HG02840 (cell line): ENCODE measurements around the gene PRKD2.
"Not testable (repeated sequence)": the region's sequence is repeated elsewhere in the genome, so short reads cannot be mapped to it uniquely, and the experiment has no call there.

Experiments used
- ATAC-seq: cut with Tn5 transposase; IDR thresholded peaks from one replicate; pipeline ENCODE4 v1.9.1; 2021; ENCODE audit warnings: mild to moderate bottlenecking, moderate library complexity, moderate number of reproducible peaks; ENCODE audit not compliant: unreplicated experiment, low FRiP score

PRKD2 gene

DNA sequence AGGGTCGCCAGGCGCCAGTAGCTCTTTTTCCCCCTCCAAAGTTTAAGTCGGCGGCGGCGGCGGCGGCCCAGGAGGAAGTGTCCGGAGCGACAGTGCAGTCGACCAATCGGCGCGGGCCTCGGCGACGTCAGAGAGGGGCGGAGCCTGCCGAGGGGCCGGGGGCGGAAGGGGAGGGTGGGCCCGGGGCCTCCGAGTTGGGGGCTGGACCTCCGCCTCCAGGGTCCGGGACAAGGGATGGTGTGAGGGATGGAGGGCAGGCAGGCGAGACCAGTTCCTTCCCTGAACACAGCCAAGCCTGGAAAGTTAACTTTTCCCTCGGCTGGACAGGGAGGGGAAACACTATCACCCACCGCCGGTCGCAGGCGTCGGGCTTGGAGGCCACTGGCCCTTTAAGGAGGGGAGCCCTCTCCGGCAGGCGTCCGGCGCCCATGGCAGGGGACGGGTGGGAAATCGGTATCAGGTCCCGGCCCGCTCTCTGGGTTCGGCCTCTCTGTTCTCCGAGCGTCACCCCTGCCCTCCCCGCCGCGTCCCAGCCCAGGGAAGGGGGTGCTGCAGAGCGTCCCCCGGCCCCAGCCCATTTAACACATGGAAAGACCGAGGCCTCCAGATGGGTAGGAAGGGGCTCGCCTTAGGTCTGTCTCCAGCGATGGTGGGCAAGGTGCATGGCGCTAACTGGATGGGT is at the start of gene PRKD2:
Gene PRKD2, minus strand, starts transcription at position 81 of the 682 bp plus-strand sequence. CDS start 744 bp downstream, outside the sequence.
- ATAC-seq, result no peak

GRCh38 chr19:46764817-46765291 is 47.9 kb upstream of the PRKD2 start:
- ATAC-seq, result no peak

DNA sequence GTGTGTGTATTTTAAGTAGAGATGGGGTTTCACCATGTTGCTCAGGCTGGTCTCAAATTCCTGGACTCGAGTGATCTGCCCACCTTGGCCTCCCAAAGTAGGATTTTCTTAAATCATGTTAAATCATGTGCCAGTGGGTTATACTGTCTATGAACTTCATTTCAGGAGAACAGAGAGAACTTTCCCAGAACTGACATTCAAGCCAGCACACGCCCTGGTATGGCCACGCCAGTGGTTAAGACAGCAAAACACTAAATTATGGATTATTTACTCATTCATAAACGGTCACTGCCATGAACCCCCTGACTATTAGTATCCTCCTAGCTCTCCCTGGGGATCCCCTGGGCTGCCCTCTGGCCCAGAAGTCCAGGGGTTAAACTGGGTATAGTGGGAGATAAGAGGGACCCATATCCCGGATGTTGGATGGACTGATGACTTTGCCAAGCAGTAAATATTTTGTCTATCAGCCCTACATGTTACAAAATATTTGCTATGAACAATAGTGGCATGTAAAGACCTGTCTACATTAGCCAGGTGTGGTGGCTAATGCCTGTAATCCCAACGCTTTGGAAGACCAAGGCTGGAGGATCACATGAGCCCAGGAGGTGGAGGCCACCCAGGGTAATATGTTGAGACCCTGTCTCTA is 45.5 kb upstream of the PRKD2 start:
- no peak for ATAC-seq

DNA sequence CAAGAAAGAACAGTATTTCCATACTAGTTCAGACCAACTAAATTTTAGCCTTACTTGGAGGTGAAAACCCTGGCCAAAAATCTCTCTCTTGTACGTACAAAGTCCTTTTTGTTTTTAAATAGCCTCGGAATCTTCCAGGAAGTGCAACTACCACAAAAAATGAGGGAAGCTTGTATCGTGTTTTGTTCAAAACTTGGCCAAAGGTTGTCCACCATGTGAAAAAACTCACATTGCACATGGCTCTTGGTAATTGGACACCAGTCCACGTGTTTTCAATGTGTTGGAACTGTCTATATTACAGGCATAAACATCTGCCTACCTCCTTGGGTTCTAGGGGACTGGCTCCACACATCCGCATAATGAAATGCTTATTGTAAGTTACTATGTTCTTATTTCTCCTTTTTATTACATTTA is 44.5 kb upstream of the PRKD2 start:
- no peak for ATAC-seq

GRCh38 chr19:46760897-46761296 is 44.0 kb upstream of the PRKD2 start:
- not testable (repeated sequence) for ATAC-seq

- no peak for ATAC-seq
Observed at GRCh38 chr19:46760363-46760762, 43.4 kb upstream of the PRKD2 start.

GRCh38 chr19:46759817-46760333 is 43.0 kb upstream of the PRKD2 start:
- no peak for ATAC-seq

DNA sequence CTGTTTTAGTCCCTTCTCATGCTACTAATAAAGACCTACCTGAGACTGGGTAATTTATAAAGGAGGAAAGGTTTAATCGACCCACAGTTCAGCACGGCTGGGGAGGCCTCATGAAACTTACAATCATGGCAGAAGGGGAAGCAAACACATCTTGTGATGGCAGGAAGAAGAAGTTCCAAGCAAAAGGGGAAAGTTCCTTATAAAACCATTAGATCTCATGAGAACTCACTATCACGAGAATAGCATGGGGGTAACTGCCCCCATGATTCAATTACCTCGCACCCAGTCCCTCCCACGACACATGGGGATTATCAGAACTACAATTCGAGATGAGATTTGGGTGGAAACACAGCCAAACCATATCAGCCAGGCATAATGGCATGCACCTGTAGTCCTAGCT is 42.3 kb upstream of the PRKD2 start:
- no peak for ATAC-seq

- no peak for ATAC-seq
Observed at GRCh38 chr19:46756544-46756888, 39.6 kb upstream of the PRKD2 start.

GRCh38 chr19:46755853-46756543 is 39.1 kb upstream of the PRKD2 start:
- no peak for ATAC-seq

DNA sequence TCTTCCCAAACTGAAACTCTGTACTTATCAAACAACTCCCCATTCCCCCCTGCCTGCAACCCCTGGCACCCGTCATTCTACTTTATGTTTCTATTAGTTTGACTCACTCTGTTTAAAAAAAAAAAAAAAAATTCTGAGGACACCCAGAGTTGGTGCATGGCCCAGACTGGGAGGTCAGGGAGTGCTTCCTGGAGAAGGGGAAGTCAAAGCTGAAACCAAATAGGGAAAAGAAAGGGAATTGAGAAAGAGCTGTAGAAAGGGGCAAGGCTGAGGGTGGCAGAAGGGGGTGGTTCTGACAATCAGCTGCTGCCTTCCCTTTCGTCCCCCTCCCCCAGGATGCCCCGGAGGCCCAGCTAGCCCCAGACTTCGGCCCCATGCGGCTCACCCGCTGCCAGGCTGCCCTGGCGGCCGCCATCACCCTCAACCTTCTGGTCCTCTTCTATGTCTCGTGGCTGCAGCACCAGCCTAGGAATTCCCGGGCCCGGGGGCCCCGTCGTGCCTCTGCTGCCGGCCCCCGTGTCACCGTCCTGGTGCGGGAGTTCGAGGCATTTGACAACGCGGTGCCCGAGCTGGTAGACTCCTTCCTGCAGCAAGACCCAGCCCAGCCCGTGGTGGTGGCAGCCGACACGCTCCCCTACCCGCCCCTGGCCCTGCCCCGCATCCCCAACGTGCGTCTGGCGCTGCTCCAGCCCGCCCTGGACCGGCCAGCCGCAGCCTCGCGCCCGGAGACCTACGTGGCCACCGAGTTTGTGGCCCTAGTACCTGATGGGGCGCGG is 38.4 kb upstream of the PRKD2 start:
- no peak for ATAC-seq

DNA sequence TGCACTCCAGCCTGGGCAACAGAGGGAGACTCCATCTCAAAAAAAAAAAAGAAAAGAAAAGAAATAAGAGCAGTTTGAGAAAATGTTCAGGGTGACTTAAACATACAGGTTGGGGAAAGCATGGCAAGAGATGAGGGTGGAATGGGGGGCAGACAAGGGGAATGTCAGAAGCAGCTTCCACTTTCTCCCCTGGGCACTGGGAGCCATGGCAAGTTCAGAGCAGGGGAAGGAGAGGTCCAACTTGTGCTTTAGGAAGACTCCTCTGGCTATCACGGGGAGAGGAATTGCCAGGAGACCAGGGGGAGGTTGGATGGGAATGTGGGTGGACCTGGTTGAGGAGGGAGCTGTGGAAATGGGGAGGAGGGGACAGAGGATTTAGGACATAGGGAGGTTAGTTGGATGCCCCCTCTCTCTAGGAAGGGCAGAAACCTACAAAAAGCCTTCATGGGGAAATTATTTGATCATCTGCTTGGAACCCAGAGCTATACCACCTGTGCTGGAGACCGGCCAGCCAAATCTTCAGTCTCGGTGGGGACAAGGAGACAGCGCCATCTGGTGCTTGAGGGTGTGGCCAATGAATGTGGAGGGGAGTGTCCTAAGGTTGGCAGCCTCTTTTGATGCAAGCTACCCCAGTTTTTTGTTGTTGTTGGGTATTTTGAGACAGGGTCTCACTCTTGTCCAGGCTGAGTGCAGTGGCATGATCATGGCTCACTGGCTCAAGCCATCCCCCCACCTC is 36.7 kb upstream of the PRKD2 start:
- no peak for ATAC-seq

DNA sequence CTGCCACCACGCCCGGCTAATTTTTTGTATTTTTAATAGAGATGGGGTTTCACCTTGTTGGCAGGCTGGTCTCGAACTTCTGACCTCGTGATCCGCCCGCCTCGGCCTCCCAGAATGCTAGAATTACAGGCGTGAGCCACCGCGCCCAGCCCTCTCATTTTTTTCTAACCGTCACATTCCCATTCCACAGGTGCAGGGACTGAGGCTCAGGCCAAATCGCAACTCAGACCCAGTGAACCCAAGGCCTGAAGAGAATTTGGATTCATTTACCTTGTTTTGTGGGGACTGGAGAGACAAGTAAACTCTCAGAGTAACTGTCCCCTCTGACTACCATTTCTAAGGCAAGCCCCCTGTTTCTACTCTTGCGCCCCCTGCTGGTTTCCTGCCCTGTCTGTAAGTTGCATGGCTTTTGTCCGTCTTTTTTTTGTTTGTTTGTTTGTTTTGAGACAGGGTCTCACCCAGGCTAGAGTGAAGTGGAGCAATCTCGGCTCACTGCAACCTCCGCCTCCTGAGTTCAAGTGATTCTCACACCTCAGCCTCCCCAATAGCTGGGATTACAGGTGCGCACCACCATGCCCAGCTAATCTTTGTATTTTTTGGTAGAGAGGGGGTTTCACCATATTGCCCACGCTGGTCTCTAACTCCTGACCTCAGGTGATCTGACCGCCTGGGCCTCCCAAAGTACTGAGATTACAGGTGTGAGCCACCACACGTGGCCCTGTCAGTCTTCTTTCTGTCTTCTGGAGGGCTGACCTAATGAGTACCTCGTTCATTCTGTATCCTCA is 31.6 kb upstream of the PRKD2 start:
- no peak for ATAC-seq

DNA sequence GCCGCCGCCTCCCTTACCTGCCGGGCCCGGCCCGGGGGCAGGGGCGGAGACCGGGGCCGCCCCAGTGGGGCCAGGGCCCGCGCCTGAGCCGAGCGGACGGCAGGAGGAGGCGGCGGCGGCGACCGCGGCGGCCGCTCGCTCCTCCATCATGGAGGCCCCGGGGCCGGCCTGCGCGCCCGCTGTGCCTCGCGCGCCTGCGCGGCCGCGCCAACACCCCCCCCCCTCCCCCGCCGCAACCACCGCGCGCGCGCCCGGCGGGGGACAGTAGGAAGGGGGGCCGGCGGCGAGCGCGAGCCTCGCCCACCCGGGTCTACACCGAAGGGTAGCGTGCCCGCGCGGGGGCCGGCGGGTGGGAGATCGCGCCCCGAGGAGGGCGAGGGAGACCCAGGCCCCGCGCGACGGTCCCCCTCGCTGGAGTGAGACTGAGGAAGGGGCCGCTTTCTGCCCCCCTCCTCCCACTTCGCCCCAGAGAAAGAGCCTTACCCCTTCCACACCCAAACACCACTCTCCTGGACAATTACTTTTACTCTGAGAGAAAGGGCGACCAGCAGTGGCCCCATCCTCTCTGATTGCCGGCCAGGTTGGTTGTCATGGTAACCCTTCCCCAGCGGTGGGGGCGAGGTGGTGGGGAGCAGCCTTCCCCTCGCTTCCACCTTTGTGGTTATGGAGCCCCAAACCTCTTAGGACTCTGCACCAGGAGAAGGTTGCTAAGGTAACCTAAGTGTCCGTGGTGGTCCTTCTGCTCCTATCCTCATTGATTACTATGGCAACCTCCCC is 29.6 kb upstream of the PRKD2 start, which contains the start of gene STRN4:
Gene STRN4, minus strand, starts transcription at position 170 of the 777 bp plus-strand sequence. Its CDS starts 20 bp downstream, at position 150.
- ATAC-seq, result no peak

- no peak for ATAC-seq
Observed at GRCh38 chr19:46745521-46746280, 28.8 kb upstream of the PRKD2 start, which contains the start of gene FKRP. FKRP (plus strand) TSS chr19:46746057; CDS start chr19:46755451, 9,394 bp downstream.

DNA sequence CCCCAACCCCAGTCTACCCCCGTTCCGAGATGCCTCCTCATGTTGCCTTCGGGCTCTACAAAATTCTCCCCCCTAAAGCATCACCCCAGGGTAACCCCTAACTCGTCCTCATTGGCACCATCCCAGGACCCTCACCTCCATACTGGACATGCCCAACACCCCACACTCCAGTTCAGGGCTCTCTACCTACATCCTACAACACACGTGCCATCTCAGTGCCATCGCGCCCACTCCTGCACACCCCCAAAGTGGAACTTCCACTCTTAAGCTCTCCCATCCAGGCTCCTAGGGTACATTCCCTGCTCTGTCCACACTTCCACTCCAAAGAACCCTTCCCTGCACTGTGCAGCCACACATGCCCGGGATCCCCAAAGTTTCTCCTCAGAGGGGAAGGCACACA is 28.1 kb upstream of the PRKD2 start:
- no peak for ATAC-seq

DNA sequence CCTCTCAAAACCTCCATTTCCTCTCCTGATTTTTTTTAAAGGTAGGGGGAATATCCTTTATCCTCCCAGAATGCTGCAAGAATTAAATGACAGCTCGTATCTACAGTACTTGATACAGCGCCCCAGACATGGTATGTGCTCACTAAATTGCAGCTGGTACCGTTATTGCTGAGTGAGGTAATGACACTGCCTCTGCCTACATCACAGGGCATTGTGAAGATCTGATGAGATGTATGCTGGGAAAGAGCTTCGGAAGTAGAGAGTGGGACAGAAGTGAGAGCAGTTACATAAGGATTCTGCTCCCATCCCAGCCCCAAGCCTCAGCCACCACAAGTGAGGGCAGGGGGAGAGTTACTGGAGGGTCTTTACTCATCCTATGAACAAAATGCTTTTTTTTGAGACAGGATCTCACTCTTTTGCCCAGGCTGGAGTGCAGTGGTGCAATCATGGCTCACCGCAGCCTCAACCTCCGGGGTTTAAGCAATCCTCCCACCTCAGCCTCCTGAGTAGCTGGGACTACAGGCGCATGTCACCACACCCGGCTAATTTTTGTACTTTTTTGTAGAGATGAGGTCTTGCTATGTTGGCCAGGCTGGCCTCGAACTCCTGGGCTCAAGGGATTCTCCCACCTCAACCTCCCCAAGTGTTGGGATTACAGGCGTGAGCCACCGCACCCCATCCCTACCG is 27.2 kb upstream of the PRKD2 start:
- ATAC-seq, result no peak
